CD14-positive monocyte (primary cell): ENCODE results near the gene C19orf12. TPM values are rescaled to one million over a fixed set of nuclear protein-coding genes. Genes with fewer than 3 reads are reported as not detected.

Experiments
- DNase-seq, 3 donors: peaks; one replicate each; pipeline ENCODE4 v3.0.0-alpha.2; 2011 to 2022
- H2AFZ ChIP-seq: 2 replicates; pipeline ENCODE4 v1.6.0; 2012; ENCODE audit warnings: mild to moderate bottlenecking, low read depth, low read length, inconsistent platforms; ENCODE audit not compliant: insufficient read depth, poor library complexity, severe bottlenecking
- H3K27ac ChIP-seq, 2 donors: 1 replicate in 1 of 2; 2 replicates in 1 of 2; pipeline ENCODE4 v1.5.1; 2012 to 2013; ENCODE audit warnings: low read length in 2 of 2, control low read depth in 1 of 2, inconsistent platforms in 1 of 2, low read depth in 1 of 2, mild to moderate bottlenecking in 1 of 2
- H3K27me3 ChIP-seq, 2 donors: one replicate each; pipeline versions ENCODE4 v1.6.0 to v1.6.1; 2011 to 2013; ENCODE audit warnings: low read length in 2 of 2; ENCODE audit not compliant: control insufficient read depth in 2 of 2, insufficient read depth in 2 of 2
- H3K36me3 ChIP-seq, 2 donors: replicated peaks in 1 of 2; 1 replicate in 1 of 2; 2 replicates in 1 of 2; pipeline versions ENCODE4 v1.5.1 to v1.6.1; 2012 to 2013; ENCODE audit warnings: low read length in 2 of 2, control low read depth in 1 of 2, inconsistent platforms in 1 of 2, mild to moderate bottlenecking in 1 of 2; ENCODE audit not compliant: insufficient read depth in 2 of 2, control insufficient read depth in 1 of 2
- H3K4me1 ChIP-seq, 2 donors: 1 replicate in 1 of 2; 2 replicates in 1 of 2; pipeline versions ENCODE4 v1.5.1 to v1.6.1; 2012 to 2013; ENCODE audit warnings: low read length in 2 of 2, control low read depth in 1 of 2, inconsistent platforms in 1 of 2, mild to moderate bottlenecking in 1 of 2, moderate library complexity in 1 of 2; ENCODE audit not compliant: insufficient read depth in 2 of 2, control insufficient read depth in 1 of 2
- H3K4me2 ChIP-seq: replicated peaks from 2 replicates; pipeline ENCODE3; 2012; ENCODE audit warnings: low read length, moderate library complexity, mild to moderate bottlenecking; ENCODE audit not compliant: poor library complexity, severe bottlenecking; ENCODE audit errors: extremely low read depth
- H3K4me3 ChIP-seq, 3 experiments: fragments of 200-600 bp in 1 of 3; sonication (generic) in 1 of 3; replicated peaks in 1 of 3; 1 replicate in 2 of 3; 2 replicates in 1 of 3; pipeline ENCODE4 v1.5.1; 2011 to 2013; ENCODE audit warnings: low read length in 3 of 3, mild to moderate bottlenecking in 3 of 3, control low read depth in 2 of 3, low read depth in 2 of 3, inconsistent platforms in 1 of 3, moderate library complexity in 1 of 3
- H3K79me2 ChIP-seq: 2 replicates; pipeline ENCODE4 v1.6.0; 2012; ENCODE audit warnings: mild to moderate bottlenecking, control low read depth, inconsistent platforms, low read length, moderate library complexity; ENCODE audit not compliant: insufficient read depth
- H3K9ac ChIP-seq: 2 replicates; pipeline ENCODE4 v1.6.0; 2017; ENCODE audit warnings: low read length, mild to moderate bottlenecking; ENCODE audit not compliant: insufficient read depth, poor library complexity, severe bottlenecking
- H3K9me3 ChIP-seq, 2 donors: replicated peaks in 1 of 2; 1 replicate in 1 of 2; 2 replicates in 1 of 2; pipeline versions ENCODE4 v1.5.1 to v1.6.1; 2012 to 2013; ENCODE audit warnings: low read length in 2 of 2, control low read depth in 1 of 2; ENCODE audit not compliant: control insufficient read depth in 1 of 2, insufficient read depth in 1 of 2
- H4K20me1 ChIP-seq: 2 replicates; pipeline ENCODE4 v1.6.0; 2012; ENCODE audit warnings: mild to moderate bottlenecking, low read length, control low read depth, moderate library complexity; ENCODE audit not compliant: insufficient read depth
- H3K27ac Mint-ChIP-seq, 7 donors: one replicate each; pipeline ENCODE4 v1.8.0; 2020; ENCODE audit warnings: mild to moderate bottlenecking in 7 of 7, mixed read lengths in 7 of 7, moderate library complexity in 6 of 7, inconsistent platforms in 2 of 7
- H3K27me3 Mint-ChIP-seq, 3 donors: one replicate each; pipeline ENCODE4 v1.8.0; 2021 to 2022; ENCODE audit warnings: low read depth in 3 of 3, mild to moderate bottlenecking in 3 of 3, mixed read lengths in 3 of 3, moderate library complexity in 3 of 3, inconsistent platforms in 1 of 3
- H3K36me3 Mint-ChIP-seq, 2 donors: one replicate each; pipeline ENCODE4 v1.8.0; 2020; ENCODE audit warnings: mixed read lengths in 2 of 2, inconsistent platforms in 1 of 2, mild to moderate bottlenecking in 1 of 2
- H3K4me1 Mint-ChIP-seq: one replicate; pipeline ENCODE4 v1.8.0; 2020; ENCODE audit warnings: mild to moderate bottlenecking, mixed read lengths
- H3K4me3 Mint-ChIP-seq, 2 donors: one replicate each; pipeline ENCODE4 v1.8.0; 2020; ENCODE audit warnings: mild to moderate bottlenecking in 2 of 2, mixed read lengths in 2 of 2, moderate library complexity in 1 of 2
- H3K9me3 Mint-ChIP-seq, 7 donors: one replicate each; pipeline ENCODE4 v1.8.0; 2020 to 2022; ENCODE audit warnings: mixed read lengths in 7 of 7, mild to moderate bottlenecking in 6 of 7, moderate library complexity in 6 of 7, inconsistent platforms in 2 of 7
- WGBS: methylation state at CpG from one replicate; pipeline ENCODE4 v1.1.5; 2013; ENCODE audit warnings: missing lambda C conversion rate; ENCODE audit not compliant: insufficient coverage; 5-methylcytosine and 5-hydroxymethylcytosine counted together
- intact Hi-C, 2 donors: fragments of 100-400 bp; cut with micrococcal nuclease; formaldehyde crosslinking; loops; one replicate each; pipeline versions ENCODE4 v1.15.0 to v1.15.1; 2023
- polyA plus RNA-seq, 3 donors: library from polyadenylated mRNA; depleted of rRNA in 1 of 3; unstranded in 2 of 3; stranded (reverse) in 1 of 3; fragments of 300-500 nt in 2 of 3; fragments of >200 nt in 1 of 3; fragmentation: Illumina TruSeq in 2 of 3; gene quantifications; 1 replicate in 2 of 3; 2 replicates in 1 of 3; pipeline ENCODE4 v1.2.3, GENCODE V29; 2012 to 2021
- TF ChIP-seq, protein P1 (sequence below): fragments of 200-600 bp; IDR thresholded peaks from one replicate; pipeline ENCODE4 v1.8.0; 2022; ENCODE audit warnings: antibody characterized with exemption, mild to moderate bottlenecking

The C19orf12 gene
- polyA plus RNA-seq, 3 donors: 6.0 to 8.0 (median 6.8) TPM

GRCh38 chr19:29676586-29676985, 38.5 kb downstream of the C19orf12 start:
- Mint-ChIP-seq H3K4me1 (peaks cover 26% of the 10 kb centered on the region), H3K9me3 (no peaks in the 10 kb centered on the region), H3K36me3 (peaks cover 2 to 3% of the 10 kb centered on the region in 2 donors), H3K27me3 (peaks cover 0 to 5% (median 4%) of the 10 kb centered on the region in 3 donors), H3K27ac (no peak overlapping the region), H3K4me3 (no peak overlapping the region)
- no peak overlapping the region for H3K4me3 ChIP-seq
- no peak overlapping the region for H3K27ac ChIP-seq
- no peaks in the 10 kb centered on the region for H4K20me1 ChIP-seq
- intact Hi-C loops: no loop called here
- no peak overlapping the region for H2AFZ ChIP-seq
- TF ChIP-seq, protein P1, sequence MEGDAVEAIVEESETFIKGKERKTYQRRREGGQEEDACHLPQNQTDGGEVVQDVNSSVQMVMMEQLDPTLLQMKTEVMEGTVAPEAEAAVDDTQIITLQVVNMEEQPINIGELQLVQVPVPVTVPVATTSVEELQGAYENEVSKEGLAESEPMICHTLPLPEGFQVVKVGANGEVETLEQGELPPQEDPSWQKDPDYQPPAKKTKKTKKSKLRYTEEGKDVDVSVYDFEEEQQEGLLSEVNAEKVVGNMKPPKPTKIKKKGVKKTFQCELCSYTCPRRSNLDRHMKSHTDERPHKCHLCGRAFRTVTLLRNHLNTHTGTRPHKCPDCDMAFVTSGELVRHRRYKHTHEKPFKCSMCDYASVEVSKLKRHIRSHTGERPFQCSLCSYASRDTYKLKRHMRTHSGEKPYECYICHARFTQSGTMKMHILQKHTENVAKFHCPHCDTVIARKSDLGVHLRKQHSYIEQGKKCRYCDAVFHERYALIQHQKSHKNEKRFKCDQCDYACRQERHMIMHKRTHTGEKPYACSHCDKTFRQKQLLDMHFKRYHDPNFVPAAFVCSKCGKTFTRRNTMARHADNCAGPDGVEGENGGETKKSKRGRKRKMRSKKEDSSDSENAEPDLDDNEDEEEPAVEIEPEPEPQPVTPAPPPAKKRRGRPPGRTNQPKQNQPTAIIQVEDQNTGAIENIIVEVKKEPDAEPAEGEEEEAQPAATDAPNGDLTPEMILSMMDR: no peak
- no peaks in the 10 kb centered on the region for H3K79me2 ChIP-seq
- H3K4me1 ChIP-seq: peaks cover 16 to 18% of the 10 kb centered on the region in 2 donors
- H3K9ac ChIP-seq: no peak overlapping the region
- 92% methylated on average over 7 of the region's 8 CpGs for WGBS
- DNase-seq: no peak
- H3K9me3 ChIP-seq: peaks cover 0 to 4% of the 10 kb centered on the region in 2 donors
- H3K27me3 ChIP-seq: no peaks in the 10 kb centered on the region
- no peaks in the 10 kb centered on the region for H3K36me3 ChIP-seq
- H3K4me2 ChIP-seq: no peak overlapping the region

DNA sequence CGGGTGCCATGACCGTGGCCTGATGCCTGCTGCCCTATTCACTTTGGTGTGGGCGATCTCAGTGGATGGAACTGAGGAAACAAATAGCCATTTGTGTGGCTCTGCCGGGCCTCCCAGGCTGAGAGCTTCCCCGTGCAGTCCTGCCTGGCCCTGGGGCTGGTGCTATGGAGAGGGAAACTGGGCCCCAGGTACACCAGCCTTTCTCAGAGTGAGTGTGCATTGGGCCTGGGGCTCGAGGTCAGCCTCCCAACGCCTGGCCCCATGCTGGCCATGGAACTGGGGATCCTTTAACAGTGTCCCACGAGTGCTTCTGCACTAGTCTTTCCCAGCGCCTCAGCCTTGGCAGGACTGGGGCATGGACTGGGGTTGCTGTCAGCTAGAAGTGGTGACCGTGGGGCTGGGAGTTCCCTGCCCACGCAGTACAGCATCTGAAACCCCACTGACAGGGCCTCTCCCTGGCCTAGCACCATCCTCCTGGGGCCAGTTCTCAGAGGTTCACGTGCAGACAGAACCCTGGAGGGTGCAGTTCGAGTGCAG, 39.3 kb downstream of the C19orf12 start:
- intact Hi-C loops: no loop called here
- H3K36me3 Mint-ChIP-seq: peaks cover 0 to 3% of the 10 kb centered on the region in 2 donors
- no peak for DNase-seq
- Histone ChIP-seq H3K4me2 (no peak overlapping the region), H3K27me3 (no peaks in the 10 kb centered on the region), H3K27ac (no peak overlapping the region), H3K36me3 (no peaks in the 10 kb centered on the region), H3K9ac (no peak overlapping the region), H3K79me2 (no peaks in the 10 kb centered on the region), H2AFZ (no peak overlapping the region), H4K20me1 (no peaks in the 10 kb centered on the region), H3K4me1 (peaks cover 11 to 13% of the 10 kb centered on the region in 2 donors), H3K9me3 (peaks cover 0 to 4% of the 10 kb centered on the region in 2 donors), H3K4me3 (no peak overlapping the region)
- no peak overlapping the region for H3K27ac Mint-ChIP-seq
- H3K4me3 Mint-ChIP-seq: no peak overlapping the region
- H3K4me1 Mint-ChIP-seq: peaks cover 28% of the 10 kb centered on the region
- 95% methylated on average over 12 of the region's 13 CpGs for WGBS
- TF ChIP-seq, protein P1: no peak
- no peaks in the 10 kb centered on the region for H3K9me3 Mint-ChIP-seq
- H3K27me3 Mint-ChIP-seq: peaks cover 0 to 7% (median 1%) of the 10 kb centered on the region in 3 donors
